ENCODE results near the gene SRC. TPM values are rescaled to one million over a fixed set of nuclear protein-coding genes. Genes with fewer than 3 reads are reported as not detected.

SRC gene
- total RNA-seq, 1 experiment from 2014 or later = 42.3 TPM

DNA sequence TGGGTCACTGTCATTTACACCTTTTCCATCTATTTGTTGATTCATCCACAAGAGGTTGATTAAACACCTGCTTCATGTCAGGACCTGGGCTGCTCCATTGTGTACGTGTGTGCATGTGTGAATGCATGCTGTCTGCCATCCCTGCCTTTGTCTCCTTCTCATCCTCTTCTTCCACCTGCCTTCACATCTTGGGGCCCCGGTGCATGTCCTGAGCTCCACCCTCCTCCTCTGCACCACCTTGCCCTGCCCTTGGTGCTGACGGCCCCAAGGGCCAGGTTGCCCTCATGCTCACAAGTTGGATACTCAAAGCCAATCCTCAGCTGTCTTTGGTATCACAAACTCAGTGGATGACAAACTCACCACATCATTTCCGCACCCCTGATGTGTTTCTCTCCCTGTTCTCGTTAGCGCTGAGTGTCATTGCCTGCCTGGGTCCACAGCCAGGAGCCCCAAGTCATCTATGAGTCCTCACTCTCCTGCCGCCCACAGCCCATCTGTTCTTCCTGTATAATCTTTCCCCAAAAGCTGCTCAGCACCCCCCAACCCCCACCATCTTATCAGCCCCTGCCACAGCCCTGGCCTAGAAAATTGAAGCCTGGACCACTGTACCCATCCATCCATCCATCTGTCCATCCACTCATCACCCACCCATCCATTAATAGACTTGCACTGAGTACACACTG, 85.0 kb downstream of the SRC start:
- no peaks in the 10 kb centered on the region for H4K20me1 ChIP-seq (ENCODE audit: insufficient read depth)
- no peak overlapping the region for H3K9ac ChIP-seq (ENCODE audit: low read length)
- no peak for DNase-seq (ENCODE audit: low read depth, low spot score)
- peaks cover 83% of the 10 kb centered on the region for H3K27me3 ChIP-seq (ENCODE audit: insufficient read depth, low read length)
- H2AFZ ChIP-seq (ENCODE audit: low read depth, low read length, poor library complexity, severe bottlenecking) = no peak overlapping the region
- intact Hi-C loops (cut with micrococcal nuclease) = no loop called here
- TF ChIP-seq SRF (IDR thresholded peaks at IDR 0.05; ENCODE audit: low read depth) = no peak
- no peak for TF ChIP-seq SP1 (IDR thresholded peaks at IDR 0.05; ENCODE audit: low read depth)
- no peak for TF ChIP-seq CEBPB (IDR thresholded peaks at IDR 0.05; ENCODE audit: low read depth)
- TF ChIP-seq RAD21 (IDR thresholded peaks at IDR 0.05; ENCODE audit: low read depth) = no peak
- no peak for TF ChIP-seq CBX3 (IDR thresholded peaks at IDR 0.05; ENCODE audit: low read depth)
- no peak for TF ChIP-seq JUND (IDR thresholded peaks at IDR 0.05)
- TF ChIP-seq ELF1 (IDR thresholded peaks at IDR 0.05; ENCODE audit: borderline replicate concordance, low read depth) = no peak
- no peak for TF ChIP-seq TCF7L2 (IDR thresholded peaks at IDR 0.05; ENCODE audit: borderline replicate concordance, extremely low read depth, insufficient read depth, insufficient read length)
- TF ChIP-seq ZFX (IDR thresholded peaks at IDR 0.05) = no peak
- no peak for TF ChIP-seq POLR2AphosphoS5 (IDR thresholded peaks at IDR 0.05; ENCODE audit: low read depth, low read length)
- TF ChIP-seq, protein P1, sequence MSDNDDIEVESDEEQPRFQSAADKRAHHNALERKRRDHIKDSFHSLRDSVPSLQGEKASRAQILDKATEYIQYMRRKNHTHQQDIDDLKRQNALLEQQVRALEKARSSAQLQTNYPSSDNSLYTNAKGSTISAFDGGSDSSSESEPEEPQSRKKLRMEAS (IDR thresholded peaks at IDR 0.05) = no peak
- TF ChIP-seq FOSL1 (IDR thresholded peaks at IDR 0.05; ENCODE audit: low read depth) = no peak
- no peak for TF ChIP-seq ZNF274 (IDR thresholded peaks at IDR 0.05; ENCODE audit: low read depth, low read length)
- TF ChIP-seq, protein P2, sequence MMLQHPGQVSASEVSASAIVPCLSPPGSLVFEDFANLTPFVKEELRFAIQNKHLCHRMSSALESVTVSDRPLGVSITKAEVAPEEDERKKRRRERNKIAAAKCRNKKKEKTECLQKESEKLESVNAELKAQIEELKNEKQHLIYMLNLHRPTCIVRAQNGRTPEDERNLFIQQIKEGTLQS (IDR thresholded peaks at IDR 0.05) = no peak
- no peak for TF ChIP-seq POLR2A (IDR thresholded peaks at IDR 0.05; ENCODE audit: borderline replicate concordance, extremely low read depth, insufficient read depth, insufficient read length)
- CTCF ChIA-PET = no interaction called here
- BruUV-seq (replicated peaks) = no TSS peak
- POLR2A ChIA-PET = no interaction called here
- H3K27ac ChIP-seq (ENCODE audit: low read depth, low read length) = no peak overlapping the region
- RAD21 ChIA-PET (ENCODE audit: low non-redundant PET in 1 of 2, low total read pairs in 2 of 2, uncharacterized antibody in 2 of 2, unreplicated experiment in 2 of 2) = no interaction called here
- H3K36me3 ChIP-seq (ENCODE audit: control insufficient read depth in 1 of 2, insufficient read depth in 2 of 2, low read length in 2 of 2) = no peaks in the 10 kb centered on the region
- ATAC-seq = no peak
- H3K9me2 ChIP-seq (ENCODE audit: insufficient read depth) = no peaks in the 10 kb centered on the region
- no peaks in the 10 kb centered on the region for H3K4me1 ChIP-seq (ENCODE audit: control insufficient read depth in 1 of 2, insufficient read depth in 2 of 2, low read length in 2 of 2)
- no peak overlapping the region for H3K4me2 ChIP-seq (ENCODE audit: low read length)
- H3K9me3 ChIP-seq (ENCODE audit: control insufficient read depth in 1 of 2, insufficient read depth in 1 of 2, low read depth in 1 of 2, low read length in 2 of 2) = no peaks in the 10 kb centered on the region
- H3K79me2 ChIP-seq (ENCODE audit: insufficient read depth, low read length) = no peaks in the 10 kb centered on the region
- no peak overlapping the region for H3K4me3 ChIP-seq (replicated peaks in 1 of 2; ENCODE audit: low read depth in 1 of 2, low read length in 2 of 2)

Data from HCT116 (cell line).